Activated B cell treated with CpG ODN at 0.5 μM for 24 hours (primary cell): Measurements from ENCODE around the gene NINJ2. TPM values are rescaled to one million over a fixed set of nuclear protein-coding genes. Genes with fewer than 3 reads are reported as not detected.
"Not testable (repeated sequence)": the region's sequence is repeated elsewhere in the genome, so short reads cannot be mapped to it uniquely, and the experiment has no call there.

Experiments
- ATAC-seq: fragments of 200-7000 bp; cut with Tn5 transposase; one replicate; pipeline ENCODE4 v1.10.0; 2021; ENCODE audit warnings: low read depth, mild to moderate bottlenecking, moderate library complexity
- CTCF ChIA-PET: fragments of 350-600 bp; sonication (Branson Sonifier 250); formaldehyde crosslinking; loops from one replicate; lab custom pipeline; 2021; ENCODE audit warnings: antibody characterized with exemption; lab: Charles Lee
- POLR2A ChIA-PET: fragments of 350-600 bp; sonication (Branson Sonifier 250); formaldehyde crosslinking; loops from one replicate; lab custom pipeline; 2021; ENCODE audit warnings: antibody characterized with exemption; lab: Charles Lee
- DNase-seq: peaks from one replicate; pipeline ENCODE4 v3.0.0; 2022
- H3K27ac Mint-ChIP-seq: one replicate; pipeline ENCODE4 v1.8.0; 2020; ENCODE audit warnings: mixed read lengths
- H3K27me3 Mint-ChIP-seq: one replicate; pipeline ENCODE4 v1.8.0; 2021; ENCODE audit warnings: mixed read lengths
- H3K36me3 Mint-ChIP-seq: one replicate; pipeline ENCODE4 v1.8.0; 2021; ENCODE audit warnings: low read depth, mixed read lengths
- H3K4me1 Mint-ChIP-seq: one replicate; pipeline ENCODE4 v1.8.0; 2021; ENCODE audit warnings: mixed read lengths
- H3K4me3 Mint-ChIP-seq: one replicate; pipeline ENCODE4 v1.8.0; 2020; ENCODE audit warnings: mild to moderate bottlenecking, mixed read lengths
- H3K9me3 Mint-ChIP-seq: one replicate; pipeline ENCODE4 v1.8.0; 2020; ENCODE audit warnings: mixed read lengths
- intact Hi-C: fragments of 100-400 bp; cut with micrococcal nuclease; formaldehyde crosslinking; loops from one replicate; pipeline ENCODE4 v1.15.1; 2024
- total RNA-seq: library from RNA; stranded (reverse); gene quantifications from 2 replicates; pipeline ENCODE4 v1.2.3, GENCODE V29; 2022
- TF ChIP-seq, protein P1 (sequence below): fragments of 200-600 bp; IDR thresholded peaks from one replicate; pipeline ENCODE4 v1.8.0; 2022; ENCODE audit warnings: antibody characterized with exemption, mild to moderate bottlenecking

Gene NINJ2
- total RNA-seq, 1 donor from 2014 or later = 3.6 TPM

DNA sequence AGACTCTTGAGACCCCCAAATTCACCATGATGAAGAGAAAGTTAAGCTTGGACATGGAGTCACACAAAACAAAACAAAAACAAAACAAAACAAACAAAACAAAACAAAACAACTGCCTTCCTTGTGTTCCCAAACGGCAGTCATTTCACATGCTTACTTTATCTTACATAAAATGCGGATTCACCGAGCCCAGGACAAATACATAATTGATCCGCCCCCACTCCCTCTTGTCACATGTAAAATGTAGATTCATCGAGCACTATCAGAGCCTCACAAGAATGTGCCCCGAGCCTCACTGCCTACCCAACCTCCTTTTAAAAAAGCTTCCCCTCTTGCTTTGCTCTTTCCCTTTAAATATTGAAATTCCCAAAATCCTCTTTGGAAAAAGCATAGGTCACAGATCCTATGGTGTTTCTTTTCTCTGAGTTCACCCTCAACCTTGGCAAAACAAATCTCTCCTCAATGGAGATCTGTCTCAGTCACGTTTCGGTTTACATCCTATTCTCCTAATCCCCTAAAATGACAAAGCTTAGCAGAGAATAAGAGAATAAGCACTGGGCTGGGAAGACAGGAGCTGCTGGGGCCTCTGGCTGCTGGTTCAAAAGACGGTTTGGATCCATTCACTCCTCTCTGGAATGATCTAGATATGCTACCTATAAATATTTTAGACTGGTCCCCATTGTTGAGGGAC lies 83.7 kb downstream of the NINJ2 start:
- Mint-ChIP-seq H3K4me1 (peaks cover 11% of the 10 kb centered on the region), H3K36me3 (no peaks in the 10 kb centered on the region), H3K27ac (no peak overlapping the region), H3K27me3 (no peaks in the 10 kb centered on the region), H3K9me3 (no peaks in the 10 kb centered on the region), H3K4me3 (no peak overlapping the region)
- TF ChIP-seq, protein P1, sequence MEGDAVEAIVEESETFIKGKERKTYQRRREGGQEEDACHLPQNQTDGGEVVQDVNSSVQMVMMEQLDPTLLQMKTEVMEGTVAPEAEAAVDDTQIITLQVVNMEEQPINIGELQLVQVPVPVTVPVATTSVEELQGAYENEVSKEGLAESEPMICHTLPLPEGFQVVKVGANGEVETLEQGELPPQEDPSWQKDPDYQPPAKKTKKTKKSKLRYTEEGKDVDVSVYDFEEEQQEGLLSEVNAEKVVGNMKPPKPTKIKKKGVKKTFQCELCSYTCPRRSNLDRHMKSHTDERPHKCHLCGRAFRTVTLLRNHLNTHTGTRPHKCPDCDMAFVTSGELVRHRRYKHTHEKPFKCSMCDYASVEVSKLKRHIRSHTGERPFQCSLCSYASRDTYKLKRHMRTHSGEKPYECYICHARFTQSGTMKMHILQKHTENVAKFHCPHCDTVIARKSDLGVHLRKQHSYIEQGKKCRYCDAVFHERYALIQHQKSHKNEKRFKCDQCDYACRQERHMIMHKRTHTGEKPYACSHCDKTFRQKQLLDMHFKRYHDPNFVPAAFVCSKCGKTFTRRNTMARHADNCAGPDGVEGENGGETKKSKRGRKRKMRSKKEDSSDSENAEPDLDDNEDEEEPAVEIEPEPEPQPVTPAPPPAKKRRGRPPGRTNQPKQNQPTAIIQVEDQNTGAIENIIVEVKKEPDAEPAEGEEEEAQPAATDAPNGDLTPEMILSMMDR = no peak
- intact Hi-C loops = no loop called here
- POLR2A ChIA-PET = interaction anchor here (0.6 kb wide), 2 partner anchors 228 to 234 kb away, joined by 3 read pairs; no protein-coding TSS in a partner anchor
- ATAC-seq (no peak), DNase-seq (no peak)
- CTCF ChIA-PET = interaction anchor here (0.6 to 1.6 kb wide), 3 partner anchors 8 to 235 kb away, joined by 3 read pairs; no protein-coding TSS in a partner anchor

DNA sequence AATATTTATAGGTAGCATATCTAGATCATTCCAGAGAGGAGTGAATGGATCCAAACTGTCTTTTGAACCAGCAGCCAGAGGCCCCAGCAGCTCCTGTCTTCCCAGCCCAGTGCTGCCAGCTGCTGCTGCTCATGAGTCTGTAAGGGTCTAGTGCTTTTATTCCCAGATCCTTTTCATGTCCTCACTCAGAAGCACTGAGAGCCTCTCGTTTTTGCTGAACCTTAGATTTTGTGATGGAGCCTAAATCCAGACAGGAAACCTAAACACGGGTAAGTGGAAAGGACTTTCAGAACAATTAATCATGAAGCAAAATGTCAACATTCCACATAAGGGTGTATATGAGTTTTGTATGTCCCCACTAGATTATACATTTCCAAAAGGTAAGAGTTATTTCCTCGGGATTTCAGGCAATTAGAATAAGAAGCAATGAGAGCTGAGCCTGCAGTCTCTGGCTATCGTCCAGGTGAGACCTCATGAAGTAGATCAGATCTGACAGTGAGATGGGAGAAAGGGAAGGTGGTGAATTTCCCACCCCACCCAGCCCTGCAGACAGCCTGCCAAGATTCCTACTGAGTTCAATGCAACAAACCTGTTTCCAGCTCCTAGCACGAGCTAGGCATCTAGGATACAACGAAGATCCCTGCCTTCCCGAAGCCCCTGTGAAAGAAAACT lies 84.4 kb downstream of the NINJ2 start:
- intact Hi-C loops = no loop called here
- CTCF ChIA-PET = interaction anchor here (1.0 to 1.6 kb wide), 4 partner anchors 9 to 236 kb away, joined by 3 read pairs; no protein-coding TSS in a partner anchor
- TF ChIP-seq, protein P1 = no peak
- H3K36me3 Mint-ChIP-seq = no peaks in the 10 kb centered on the region
- H3K4me1 Mint-ChIP-seq = peaks cover 11% of the 10 kb centered on the region
- no peak overlapping the region for H3K27ac Mint-ChIP-seq
- DNase-seq (no peak), ATAC-seq (no peak)
- POLR2A ChIA-PET = interaction anchor here (0.6 kb wide), 2 partner anchors 228 to 235 kb away, joined by 3 read pairs; no protein-coding TSS in a partner anchor
- no peaks in the 10 kb centered on the region for H3K9me3 Mint-ChIP-seq
- no peaks in the 10 kb centered on the region for H3K27me3 Mint-ChIP-seq
- no peak overlapping the region for H3K4me3 Mint-ChIP-seq

DNA sequence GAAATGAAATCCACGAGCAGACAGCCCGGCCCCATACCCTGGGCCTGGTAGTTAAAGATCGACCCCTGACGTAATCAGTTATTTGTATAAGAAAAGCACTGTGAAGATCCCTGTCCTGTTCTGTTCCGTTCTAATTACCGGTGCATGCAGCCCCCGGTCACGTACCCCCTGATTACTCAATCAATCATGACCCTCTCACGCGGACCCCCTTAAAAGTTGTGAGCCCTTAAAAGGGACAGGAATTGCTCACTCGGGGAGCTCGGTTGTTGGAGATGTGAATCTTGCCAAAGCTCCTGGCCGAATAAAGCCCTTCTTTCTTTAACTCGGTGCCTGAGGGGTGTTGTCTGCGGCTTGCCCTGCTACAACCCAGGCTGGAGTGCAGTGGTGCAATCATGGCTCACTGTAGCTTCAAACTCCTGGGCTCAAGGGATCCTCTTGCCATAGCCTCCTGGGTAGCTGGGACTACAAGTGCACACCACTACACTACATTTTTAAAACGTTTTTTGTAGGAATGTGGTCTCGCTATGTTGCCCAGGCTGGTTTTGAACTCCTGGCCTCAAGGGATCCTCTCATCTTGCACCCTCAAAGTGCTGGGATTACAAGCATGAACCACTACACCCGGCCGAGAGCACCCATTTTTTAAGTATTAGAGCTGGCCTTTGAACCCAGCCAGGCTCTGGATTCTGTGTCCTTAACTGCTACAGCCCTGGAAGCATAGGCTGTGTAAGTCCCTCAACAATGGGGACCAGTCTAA lies 85.1 kb downstream of the NINJ2 start:
- POLR2A ChIA-PET, H3K27me3 Mint-ChIP-seq, H3K9me3 Mint-ChIP-seq, H3K27ac Mint-ChIP-seq, ATAC-seq, DNase-seq, H3K4me3 Mint-ChIP-seq, H3K36me3 Mint-ChIP-seq: not testable (repeated sequence)
- intact Hi-C loops = loop anchor here (2.0 kb wide), 1 partner anchor 65 kb away; no protein-coding TSS in a partner anchor
- H3K4me1 Mint-ChIP-seq = peaks cover 11% of the 10 kb centered on the region
- CTCF ChIA-PET = interaction anchor here (1.0 to 4.2 kb wide), 6 partner anchors 8 to 237 kb away, joined by 3 to 64 read pairs (median 3); partner anchors contain the start of gene WNK1

DNA sequence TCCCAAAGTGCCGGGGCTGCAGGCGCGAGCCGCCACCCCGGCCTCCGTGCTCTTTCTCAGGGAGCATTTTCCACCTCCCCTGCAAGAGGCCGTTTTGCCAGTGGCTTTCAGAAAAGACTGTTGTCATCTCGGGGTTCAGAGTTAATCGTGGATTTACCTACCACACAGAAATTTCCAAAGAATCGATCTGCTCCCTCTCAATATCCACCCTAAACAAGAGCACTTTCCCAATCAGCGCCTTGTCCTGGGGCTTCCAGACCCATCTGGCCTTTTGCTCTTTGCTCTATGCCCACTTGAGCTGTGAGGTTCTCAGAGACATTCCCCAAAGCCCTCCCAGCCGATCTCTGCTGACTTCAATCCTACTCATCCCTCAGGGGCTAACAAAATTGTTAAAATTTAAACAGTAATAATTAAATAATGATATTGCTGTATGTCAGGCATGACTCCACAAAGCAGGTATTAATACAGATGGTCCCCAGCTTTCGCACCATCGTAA lies 86.6 kb downstream of the NINJ2 start:
- CTCF ChIA-PET = interaction anchor here (0.8 to 4.2 kb wide), 22 partner anchors 13 to 1030 kb away, joined by 3 to 64 read pairs (median 7); partner anchors contain the start of genes RAD52 and WNK1
- TF ChIP-seq, protein P1 = no peak
- Mint-ChIP-seq H3K27ac (no peak overlapping the region), H3K4me3 (no peak overlapping the region), H3K27me3 (no peaks in the 10 kb centered on the region), H3K4me1 (peaks cover 11% of the 10 kb centered on the region), H3K36me3 (no peaks in the 10 kb centered on the region), H3K9me3 (no peaks in the 10 kb centered on the region)
- no peak for ATAC-seq
- intact Hi-C loops = loop anchor here (1.0 to 2.0 kb wide), 7 partner anchors 66 to 1007 kb away; partner anchors contain the start of genes RAD52 and WNK1
- no peak for DNase-seq
- POLR2A ChIA-PET = interaction anchor here (0.6 to 2.9 kb wide), 5 partner anchors 37 to 373 kb away, joined by 3 to 39 read pairs (median 3); partner anchors contain the start of genes RAD52 and WNK1
